Muscle of back (tissue), 11 donors: ENCODE data around the gene CDH12. TPM values are rescaled to one million over a fixed set of nuclear protein-coding genes. Genes with fewer than 3 reads are reported as not detected.
"Not testable (repeated sequence)": the region's sequence is repeated elsewhere in the genome, so short reads cannot be mapped to it uniquely, and the experiment has no call there.

Experiments
- DNase-seq, 3 donors: peaks; one replicate each; pipeline versions ENCODE4 v3.0.0 to v3.0.0-alpha.2; 2013
- polyA plus RNA-seq, 10 donors: library from polyadenylated mRNA; unstranded; fragments of 120-200 nt; gene quantifications; one replicate each; pipeline ENCODE4 v1.2.1, GENCODE V29; 2013; ENCODE audit not compliant: insufficient read length in 10 of 10

CDH12 gene
- polyA plus RNA-seq, 10 donors, result 0.24 to 3.5 (median 1.7) TPM

DNA sequence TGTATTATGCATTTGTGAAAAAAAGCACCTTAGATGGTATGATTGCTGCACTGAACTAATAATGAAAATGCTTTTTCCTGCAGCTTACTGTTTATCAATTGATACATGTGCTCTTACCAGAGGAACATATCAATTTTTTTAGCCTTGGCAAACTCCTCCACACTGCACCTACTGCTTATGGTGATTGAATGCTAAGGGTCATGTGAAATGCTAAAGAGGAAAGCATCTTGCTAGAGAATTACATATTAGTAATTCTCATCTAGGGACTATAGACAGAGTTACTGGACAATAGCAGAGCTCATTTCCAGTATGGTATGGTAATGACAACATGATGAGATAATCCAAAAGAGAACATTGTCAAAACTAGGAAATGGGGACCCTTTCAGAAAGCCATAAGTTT, 817.1 kb downstream of the CDH12 start:
- DNase-seq, result peak in 1 of 3 donors; percentile 26

DNA sequence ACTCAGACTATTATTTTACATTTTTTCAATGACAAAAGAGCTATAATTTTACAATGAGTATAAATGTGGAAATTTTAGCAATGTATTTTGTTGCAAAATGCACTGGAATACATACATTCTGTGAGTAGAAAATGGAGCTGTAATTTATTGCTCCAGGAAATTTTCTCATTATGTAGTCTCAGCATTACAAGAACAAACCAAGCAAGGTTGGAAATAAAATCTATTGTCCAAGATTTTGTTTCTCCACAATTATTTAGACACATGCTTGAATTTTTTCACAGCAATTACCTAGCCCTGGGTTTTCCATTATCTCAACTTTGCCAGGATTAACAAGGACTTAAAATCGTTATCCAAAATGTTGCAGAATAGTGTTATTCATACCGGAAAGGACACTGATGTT, 820.1 kb downstream of the CDH12 start:
- peak in 1 of 3 donors; percentile 35 for DNase-seq

DNA sequence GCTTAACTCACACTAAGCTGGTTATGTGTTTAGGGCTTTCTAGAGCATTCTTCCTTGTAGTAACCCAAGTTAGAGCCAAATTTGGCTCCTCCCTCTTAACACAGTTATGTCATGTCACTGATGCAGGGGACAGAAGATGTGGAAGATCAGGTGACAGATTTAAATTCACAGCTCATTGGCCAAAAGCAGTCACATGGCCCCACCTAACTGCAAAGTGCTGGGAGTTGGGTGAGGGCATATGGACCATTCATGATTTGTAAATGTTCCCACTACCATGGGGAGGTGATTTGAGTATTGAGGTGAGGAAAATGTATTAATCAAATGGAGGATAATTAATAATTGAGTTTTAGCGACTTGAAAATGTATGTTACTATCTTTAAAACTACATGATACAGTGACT, 829.4 kb downstream of the CDH12 start:
- no peak for DNase-seq

DNA sequence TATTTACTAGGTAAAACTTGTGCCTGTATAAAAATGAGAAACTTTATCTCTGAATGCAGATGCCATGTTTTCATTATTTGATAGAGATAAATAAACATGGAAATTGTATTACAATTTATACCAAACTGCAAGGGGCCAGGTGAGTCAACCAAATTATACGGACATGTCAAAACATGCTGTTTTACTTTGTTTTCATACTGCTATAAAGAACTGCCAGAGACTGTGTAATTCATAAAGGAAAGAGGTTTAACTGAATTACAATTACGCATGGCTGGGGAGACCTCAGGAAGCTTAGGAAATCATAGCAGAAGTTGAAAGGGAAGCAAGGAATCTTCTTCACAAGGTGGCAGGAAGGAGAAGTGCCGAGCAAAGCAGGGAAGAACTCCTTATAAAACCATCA, 840.3 kb downstream of the CDH12 start:
- DNase-seq, result not testable (repeated sequence)

DNA sequence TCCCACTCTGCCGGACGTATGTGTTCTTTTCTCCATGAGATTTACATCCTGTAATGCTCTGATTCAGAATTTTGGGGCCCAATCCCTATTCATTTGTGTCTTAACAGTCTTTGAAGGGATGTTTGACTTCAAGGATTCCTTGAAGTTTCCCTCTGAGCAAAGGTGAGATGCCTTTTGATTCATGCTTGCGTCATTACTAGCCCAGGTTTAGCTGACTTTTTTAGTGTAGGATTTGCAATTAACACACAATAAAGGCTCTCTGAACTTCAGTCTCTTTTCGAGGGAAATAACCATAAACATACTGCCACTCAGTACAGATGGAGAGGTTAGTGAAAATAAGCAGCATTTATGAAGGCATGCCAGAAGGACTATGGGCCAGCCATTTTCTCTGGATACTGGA, 842.3 kb downstream of the CDH12 start:
- DNase-seq, result not testable (repeated sequence)

DNA sequence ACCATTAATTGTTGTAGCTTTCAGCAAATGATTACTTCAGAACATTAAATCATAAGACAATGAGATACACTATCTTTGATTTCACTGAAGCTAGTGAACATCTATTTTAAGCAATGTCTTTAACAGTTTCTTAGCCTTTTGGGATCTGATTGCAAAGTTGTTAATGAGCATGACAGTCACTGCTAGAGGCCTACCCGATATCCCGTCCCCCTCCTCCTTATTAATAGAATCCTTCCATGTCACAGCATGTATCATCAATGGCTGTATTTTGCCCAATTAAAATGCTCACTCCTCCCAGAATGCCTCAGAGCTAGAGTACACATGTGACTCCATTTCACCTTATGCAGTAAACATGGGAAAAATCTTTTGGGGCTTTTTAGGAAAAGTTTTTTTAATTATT, 852.0 kb downstream of the CDH12 start:
- not testable (repeated sequence) for DNase-seq

DNA sequence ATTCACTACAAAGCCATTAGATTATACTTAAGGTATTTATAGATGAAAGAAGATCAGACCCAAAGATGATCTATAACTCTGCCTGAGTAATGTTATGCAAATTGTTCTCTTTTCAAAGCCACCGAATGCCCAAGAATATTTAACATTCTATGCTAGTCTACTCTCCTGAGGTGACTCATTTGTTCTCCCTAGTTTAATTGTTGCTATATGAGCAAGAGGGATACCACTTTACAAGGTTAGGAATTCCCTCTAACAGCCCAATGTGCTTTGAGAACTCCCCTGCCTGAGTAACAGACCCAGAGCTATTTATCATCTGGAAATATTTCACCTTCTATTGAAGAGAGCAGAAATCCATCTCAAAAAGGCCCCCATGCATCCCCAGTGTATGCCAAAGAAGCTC, 867.3 kb downstream of the CDH12 start:
- not testable (repeated sequence) for DNase-seq

DNA sequence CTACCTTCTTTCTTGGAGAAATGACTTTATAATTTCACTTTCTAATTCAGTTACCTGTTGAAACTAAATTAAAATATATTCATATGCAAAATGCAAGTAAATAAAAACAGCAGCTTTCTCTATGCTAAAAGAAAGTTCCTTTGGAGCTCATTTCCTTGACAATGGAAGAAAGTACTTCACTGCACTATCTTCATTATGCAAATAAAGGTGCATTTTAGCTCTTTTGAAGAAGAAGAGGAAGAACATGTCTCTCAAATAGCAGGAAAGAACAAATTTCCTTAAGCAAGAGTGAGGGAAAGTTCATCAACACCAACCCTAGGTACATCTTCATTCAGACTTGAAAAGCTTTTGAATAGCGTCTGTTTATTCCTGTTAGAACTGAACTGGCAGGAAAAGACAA, 901.6 kb downstream of the CDH12 start:
- not testable (repeated sequence) for DNase-seq

DNA sequence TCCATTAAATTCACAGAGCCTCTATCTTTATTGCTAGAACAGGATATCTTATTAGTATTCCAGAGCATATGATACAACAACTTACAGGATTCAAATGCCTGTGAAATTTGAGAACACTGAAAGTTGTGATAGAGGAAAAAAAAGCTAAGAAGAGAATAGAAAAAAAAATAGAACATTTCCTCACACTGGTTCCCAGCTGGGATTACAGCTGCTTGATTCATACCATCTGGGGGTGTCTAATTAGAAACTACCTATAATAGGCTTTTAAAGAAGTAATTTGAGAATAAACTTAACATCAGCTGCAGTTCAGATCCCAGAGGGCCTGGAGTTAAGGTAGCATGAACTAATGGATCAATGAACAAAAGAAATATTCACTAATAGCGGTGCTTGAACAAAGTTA, 922.0 kb downstream of the CDH12 start:
- DNase-seq, result peak in 1 of 3 donors; percentile 8

DNA sequence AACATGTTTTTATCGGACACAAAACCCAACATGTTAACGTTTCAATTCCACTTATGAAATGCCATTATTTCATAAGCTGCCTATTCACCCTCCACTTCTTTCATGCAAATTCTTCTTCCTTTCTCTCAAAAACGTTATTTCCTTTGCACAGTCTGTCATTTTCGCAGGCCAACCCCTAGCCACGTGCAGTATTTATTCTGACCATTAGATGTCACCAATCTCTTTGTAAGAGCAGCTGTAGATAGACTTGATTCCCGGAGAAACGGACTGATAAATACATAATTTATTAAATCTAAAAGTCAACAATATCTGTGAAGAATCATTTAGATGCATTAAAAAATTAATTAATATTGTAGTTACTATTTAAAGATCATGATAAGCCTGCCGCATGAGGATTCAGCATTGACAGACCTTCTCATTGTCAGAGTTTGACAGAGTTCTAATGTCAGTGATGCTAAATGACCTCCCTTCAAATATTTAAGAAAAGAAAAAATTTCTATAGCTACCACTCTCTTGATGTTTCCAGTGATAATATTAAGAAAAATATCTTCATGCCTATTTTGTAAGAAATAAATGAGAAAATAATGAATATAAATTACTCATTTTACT, 933.6 kb downstream of the CDH12 start:
- DNase-seq, result peak; percentile 15 to 67 (median 44)

DNA sequence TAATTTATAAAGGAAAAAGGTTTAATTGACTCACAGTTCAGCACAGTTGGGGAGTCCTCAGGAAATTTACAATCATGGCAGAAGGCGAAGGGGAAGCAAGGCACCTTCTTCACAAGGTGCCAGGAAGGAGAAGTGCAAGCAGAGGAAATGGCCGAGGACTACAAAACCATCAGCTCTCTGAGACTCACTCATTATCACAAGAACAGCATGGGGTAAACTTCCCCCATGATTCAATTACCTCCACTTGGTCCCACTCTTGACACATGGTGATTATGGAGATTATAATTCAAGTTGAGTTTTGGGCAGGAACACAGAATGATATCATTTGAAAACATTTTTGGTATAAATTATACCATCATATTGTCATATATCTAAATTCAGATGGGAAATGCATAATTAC, 934.7 kb downstream of the CDH12 start:
- DNase-seq, result no peak

DNA sequence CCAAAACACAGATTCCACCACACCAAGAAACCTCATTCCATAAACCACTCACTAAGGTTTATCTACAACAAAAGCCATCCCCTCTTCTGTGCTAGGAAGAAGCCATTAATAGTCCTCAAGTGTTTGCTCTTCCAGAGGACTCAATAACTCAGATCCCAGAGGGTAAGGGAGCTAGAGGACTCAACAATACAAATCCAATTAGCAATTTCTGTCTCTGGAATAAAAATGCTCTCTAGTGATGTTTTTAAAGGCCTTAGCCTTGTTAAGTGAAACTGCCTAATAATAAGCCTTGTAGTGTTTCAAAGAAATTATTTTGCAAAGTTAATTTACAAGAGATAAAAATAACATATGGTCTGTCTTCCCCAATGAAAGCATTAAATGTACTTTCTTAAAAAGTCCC, 942.4 kb downstream of the CDH12 start:
- no peak for DNase-seq

DNA sequence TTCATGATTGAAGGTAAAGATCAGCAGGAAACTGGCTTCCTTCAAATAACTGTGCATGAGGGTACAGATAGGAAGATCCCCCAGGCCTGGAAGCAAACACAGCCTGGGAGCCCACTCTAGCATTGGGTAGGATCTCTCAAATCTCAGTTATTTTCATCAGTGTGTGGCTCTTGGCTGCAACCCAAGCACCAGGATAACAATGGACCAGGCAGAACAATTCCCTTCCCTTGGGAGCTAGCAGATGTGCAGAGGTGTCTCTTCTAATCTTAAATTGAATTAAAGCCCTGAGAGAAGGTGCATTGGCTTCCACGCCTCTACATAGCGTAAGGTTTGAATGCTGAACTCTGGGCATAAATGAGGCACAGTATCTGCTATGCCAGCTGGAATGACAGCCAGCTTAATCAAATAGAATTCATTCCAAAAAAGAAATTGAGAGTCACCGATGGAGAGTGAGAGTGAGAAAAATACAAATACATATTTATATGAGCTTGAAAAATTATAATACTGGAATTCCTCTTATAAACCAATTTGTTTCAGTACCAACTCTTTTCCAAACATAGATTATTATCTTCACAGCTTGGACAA, 957.3 kb downstream of the CDH12 start:
- no peak for DNase-seq

DNA sequence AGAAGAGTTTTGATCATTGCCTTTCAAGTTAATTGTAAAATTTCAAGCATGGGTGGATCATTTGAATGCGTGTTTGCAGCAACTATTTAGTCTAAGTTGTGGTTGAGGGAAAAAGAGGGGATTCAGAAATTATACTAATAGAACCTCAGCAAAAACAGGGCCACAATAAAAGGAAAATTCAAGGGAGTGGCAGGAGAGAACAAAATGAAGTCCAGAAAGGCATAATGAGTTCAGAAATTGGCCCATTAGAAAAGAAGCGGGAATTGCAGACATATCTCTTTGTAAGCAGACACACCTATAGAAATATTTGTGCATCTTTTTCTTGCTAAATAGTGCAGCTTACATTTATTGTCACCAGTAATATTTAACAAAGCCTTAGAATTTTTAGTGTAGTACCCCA, 960.0 kb downstream of the CDH12 start:
- no peak for DNase-seq

DNA sequence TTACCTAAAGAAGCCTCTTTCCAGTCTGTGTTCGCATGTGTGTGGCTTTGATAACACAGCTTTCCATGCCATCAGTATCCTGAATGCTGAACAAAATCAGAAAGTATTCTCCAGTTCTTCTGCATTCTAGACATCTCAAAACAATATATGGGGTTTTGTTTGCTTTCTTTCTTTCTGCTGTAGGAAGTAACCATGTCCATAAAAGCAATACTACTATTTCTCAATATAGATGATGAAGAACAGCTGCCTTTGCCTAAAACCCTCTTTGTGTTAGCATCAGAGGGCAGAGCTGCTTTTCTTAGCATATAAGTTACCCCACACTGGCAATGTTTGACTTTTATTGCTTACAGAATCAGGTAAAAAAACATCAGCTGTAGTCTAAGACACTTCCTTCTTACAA, 963.6 kb downstream of the CDH12 start:
- no peak for DNase-seq

DNA sequence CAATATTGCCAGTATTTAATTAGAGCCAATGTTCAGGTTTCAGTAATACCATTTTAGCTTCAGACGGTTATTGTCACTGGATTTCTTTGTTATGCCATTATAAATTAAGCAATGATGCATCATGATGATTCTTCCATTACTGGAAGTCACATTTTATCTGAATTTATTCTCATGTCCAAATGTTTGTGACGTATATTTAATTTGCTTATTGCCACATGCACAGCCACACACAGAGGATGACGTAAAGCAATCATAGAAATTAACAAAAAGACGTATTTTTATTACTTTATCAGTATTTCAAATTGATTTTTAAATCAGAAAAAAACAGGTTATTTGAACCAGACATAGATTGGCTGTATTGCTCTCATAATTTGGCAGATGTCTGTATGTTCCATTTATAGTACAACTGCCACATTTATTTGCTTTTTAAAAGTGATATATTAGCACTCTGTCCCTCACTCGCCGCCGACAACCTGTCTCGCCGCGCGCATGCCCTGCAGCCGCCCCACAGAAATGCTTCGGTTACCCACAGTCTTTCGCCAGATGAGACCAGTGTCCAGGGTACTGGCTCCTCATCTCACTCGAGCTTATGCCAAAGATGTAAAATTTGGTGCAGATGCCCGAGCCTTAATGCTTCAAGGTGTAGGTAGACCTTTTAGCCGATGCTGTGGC, 970.9 kb downstream of the CDH12 start:
- DNase-seq, result no peak

DNA sequence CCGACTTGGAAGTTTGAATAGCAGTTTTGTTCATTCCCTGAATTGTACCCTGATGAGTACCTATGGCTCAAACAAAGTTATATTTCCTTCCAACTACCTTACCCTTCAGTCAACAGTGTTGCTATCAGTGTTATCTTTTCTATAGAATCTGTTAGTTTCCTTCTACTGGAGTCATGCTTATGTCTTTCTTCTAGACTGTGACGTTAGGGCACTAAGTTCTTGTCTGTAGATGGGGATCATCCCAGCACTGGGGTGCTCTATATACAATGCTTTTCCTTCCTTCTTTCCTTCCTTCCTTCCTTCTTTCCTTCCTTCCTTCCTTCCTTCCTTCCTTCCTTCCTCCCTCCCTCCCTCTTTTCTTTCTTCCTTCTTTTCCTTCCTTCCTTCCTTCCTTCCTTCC, 973.0 kb downstream of the CDH12 start:
- no peak for DNase-seq

DNA sequence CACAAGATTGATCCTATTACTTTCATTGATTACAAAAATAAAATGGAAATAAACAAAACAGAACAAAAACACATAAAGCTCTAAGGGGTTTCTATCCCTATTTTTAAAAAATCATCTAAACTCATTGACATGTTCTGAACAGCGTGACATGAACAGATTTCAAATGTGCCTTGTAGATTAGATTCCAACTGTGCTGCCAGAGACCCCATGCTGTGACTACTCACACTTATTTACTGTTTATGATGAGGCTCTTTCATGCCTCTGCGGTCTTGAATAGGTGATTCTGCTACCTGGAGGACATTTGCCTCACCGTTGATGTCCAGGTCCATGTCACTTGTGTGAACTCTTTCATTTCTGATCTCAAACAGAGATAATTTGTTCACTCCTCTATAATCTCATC, 990.2 kb downstream of the CDH12 start:
- no peak for DNase-seq

DNA sequence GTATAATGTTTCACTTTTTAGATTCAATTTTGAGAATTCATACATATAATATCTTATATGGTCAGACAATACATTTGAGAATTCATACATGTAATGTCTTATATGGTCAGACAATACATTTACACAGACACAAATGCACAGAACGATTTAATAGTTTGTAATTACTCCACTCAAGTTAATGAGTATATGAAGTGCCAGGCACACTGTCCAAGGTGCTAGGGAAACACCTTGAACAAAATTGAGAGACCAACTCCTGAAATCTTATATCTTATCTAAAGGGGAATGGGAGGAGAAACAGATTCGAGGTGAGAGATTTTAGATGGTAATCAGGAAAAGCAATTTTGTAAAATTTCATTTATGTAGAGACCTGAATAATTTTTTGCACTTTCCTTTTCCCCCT, 994.7 kb downstream of the CDH12 start:
- no peak for DNase-seq

DNA sequence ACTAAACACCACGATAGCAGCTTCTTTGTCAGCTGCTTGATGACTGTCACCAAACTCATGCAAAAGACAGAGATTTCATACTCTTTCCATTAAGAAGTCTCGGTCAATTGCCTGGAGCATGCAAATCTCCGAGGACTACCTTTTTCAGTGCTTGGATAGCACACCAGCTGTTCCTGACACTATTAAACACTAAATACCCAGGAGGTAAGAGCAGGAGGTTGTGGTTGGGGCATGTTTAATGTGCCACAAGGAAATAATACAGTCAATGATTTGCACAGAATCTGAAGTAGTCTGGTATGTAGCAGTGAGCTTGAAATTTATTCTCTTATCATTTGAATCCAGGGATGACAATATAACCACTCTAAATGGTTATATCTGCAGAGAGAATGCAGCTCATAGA, 996.2 kb downstream of the CDH12 start:
- DNase-seq, result no peak

DNA sequence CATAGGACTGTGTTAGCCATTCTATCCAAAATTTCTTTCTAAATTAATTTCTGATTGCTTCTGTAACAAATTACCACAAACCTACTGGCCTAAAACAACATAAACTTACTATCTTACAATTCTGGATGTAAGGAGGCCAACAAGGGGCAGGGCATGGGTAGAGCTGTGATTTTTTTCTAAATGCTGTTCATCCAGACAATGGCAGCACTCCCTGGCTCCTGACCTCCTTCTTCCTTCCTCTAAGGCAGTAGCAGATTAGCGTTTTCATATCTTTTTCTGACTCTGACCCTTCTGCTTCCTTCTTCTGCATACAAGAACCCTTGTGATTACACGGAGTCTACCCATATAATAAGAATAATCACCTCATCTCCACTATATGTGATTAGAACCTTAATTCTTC, 1005.8 kb downstream of the CDH12 start:
- no peak for DNase-seq

DNA sequence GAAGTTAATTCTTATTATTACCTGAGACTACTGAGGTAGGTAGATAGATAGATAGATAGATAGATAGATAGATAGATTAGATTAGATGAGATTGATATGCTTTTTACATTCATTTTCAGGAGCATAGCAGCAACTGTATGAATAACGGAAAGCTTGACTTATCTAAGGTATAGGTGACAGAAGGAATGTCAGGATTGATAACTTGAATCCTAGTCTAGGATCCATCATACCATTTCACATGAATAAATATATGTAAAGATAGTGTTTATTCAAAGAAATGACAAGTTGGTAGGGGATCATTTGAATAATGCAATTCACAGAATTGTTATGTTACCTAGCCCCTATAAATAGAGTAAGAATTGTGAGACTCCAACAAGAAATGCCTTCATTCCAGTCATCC, 1008.2 kb downstream of the CDH12 start:
- no peak for DNase-seq

DNA sequence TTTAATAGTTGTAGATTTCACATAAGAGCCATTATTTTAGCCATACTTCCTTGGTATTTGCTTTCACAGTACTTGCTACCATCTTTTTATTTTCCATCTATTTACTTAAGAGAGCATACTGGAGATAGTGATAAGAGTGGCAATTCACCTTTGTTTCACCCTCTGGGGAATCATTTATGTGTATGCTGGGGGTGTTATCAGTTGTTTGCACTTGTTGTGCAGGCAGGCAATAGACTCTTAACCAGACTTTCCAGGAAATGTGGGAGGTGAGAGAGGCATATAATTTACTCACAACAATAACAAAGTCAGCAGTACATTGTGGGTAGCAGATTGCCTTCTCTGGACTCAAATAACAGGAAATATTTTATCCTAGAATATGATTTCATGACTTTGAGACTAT, 1018.3 kb downstream of the CDH12 start:
- DNase-seq, result no peak
